GM12878 (cell line): Measurements from ENCODE around the gene NUDT3. TPM values are rescaled to one million over a fixed set of nuclear protein-coding genes. Genes with fewer than 3 reads are reported as not detected.

ENCODE experiments used
- DPF2 ChIP-seq: fragments of 450-650 bp; IDR thresholded peaks from 2 replicates; pipeline ENCODE4 v1.6.1; 2017; ENCODE audit warnings: mild to moderate bottlenecking
- E2F8 ChIP-seq: fragments of 450-650 bp; IDR thresholded peaks from 2 replicates; pipeline ENCODE4 v1.6.1; 2018; ENCODE audit warnings: mild to moderate bottlenecking, low read depth, moderate library complexity; ENCODE audit not compliant: partially characterized antibody
- FOXM1 ChIP-seq: IDR thresholded peaks from 2 replicates; pipeline ENCODE4 v1.6.1; 2012; ENCODE audit warnings: low read depth, mild to moderate bottlenecking, inconsistent platforms, low read length, moderate library complexity
- HDGF ChIP-seq: fragments of 450-650 bp; IDR thresholded peaks from 2 replicates; pipeline ENCODE4 v1.6.1; 2016; ENCODE audit warnings: antibody characterized with exemption
- IRF3 ChIP-seq: fragments of 450-650 bp; IDR thresholded peaks from 2 replicates; pipeline ENCODE4 v1.6.1; 2014; ENCODE audit warnings: mild to moderate bottlenecking
- IRF4 ChIP-seq: IDR thresholded peaks from 2 replicates; pipeline ENCODE4 v1.6.1; 2011; ENCODE audit warnings: low read depth, low read length
- PAX8 ChIP-seq: fragments of 450-650 bp; IDR thresholded peaks from 2 replicates; pipeline ENCODE4 v1.6.1; 2017; ENCODE audit warnings: mild to moderate bottlenecking, moderate library complexity
- SKIL ChIP-seq: fragments of 450-650 bp; IDR thresholded peaks from 2 replicates; pipeline ENCODE4 v1.6.1; 2017; ENCODE audit warnings: mild to moderate bottlenecking, low read depth, inconsistent platforms; ENCODE audit not compliant: poor library complexity, severe bottlenecking
- SP1 ChIP-seq: IDR thresholded peaks from one replicate; pipeline ENCODE4 v1.6.1; 2011; ENCODE audit warnings: low read depth, low read length
- SREBF2 ChIP-seq: IDR thresholded peaks from 2 replicates; pipeline ENCODE4 v1.6.1; 2012; ENCODE audit warnings: mild to moderate bottlenecking, low read length
- ZNF592 ChIP-seq: fragments of 450-650 bp; IDR thresholded peaks from 2 replicates; pipeline ENCODE4 v1.6.1; 2017; ENCODE audit warnings: mild to moderate bottlenecking, moderate library complexity
- polyA plus RNA-seq, 11 experiments: library from polyadenylated mRNA; depleted of rRNA in 4 of 11; unstranded in 6 of 11; stranded (reverse) in 5 of 11; fragments of >200 nt; fragmentation: Nextera tagmentation in 4 of 11; fragmentation: Illumina TruSeq in 1 of 11; extraction: Ambion mirVana in 4 of 11; extraction: Trizol in 1 of 11; gene quantifications; 1 replicate in 1 of 11; 2 replicates in 10 of 11; pipeline versions ENCODE4 v1.2.1 to v1.2.3, GENCODE V29; 2011 to 2016; ENCODE audit warnings: inconsistent platforms in 2 of 11, missing spikeins in 2 of 11, low read depth in 1 of 11
- total RNA-seq, 4 experiments: library from RNA; depleted of rRNA in 3 of 4; stranded (reverse); fragments of >200 nt in 3 of 4; fragmentation: Illumina TruSeq in 1 of 4; extraction: Trizol in 1 of 4; gene quantifications; 2 replicates each; pipeline versions ENCODE4 v1.2.1 to v1.2.3, GENCODE V29; 2013 to 2021

The NUDT3 gene
- total and polyA plus RNA-seq, 10 of the 15 experiments (the other 5 are each of a cell fraction or from before 2014, with no cell fraction given) = 2.4 to 32.3 (median 25.5) TPM

GRCh38 chr6:34236131-34236442, 156.4 kb downstream of the NUDT3 start (continued):
- TF ChIP-seq E2F8 (no peak), IRF4 (0 out of 2 replicates have a peak, but pooled peaks have one; percentile 4), HDGF (no peak), ZNF592 (no peak), SKIL (no peak), DPF2 (no peak), SREBF2 (no peak), PAX8 (no peak), FOXM1 (0 out of 2 replicates have a peak, but pooled peaks have one; percentile 14), SP1 (no peak), IRF3 (no peak)
